ENCODE measurements around the gene E2F2. TPM values are rescaled to one million over a fixed set of nuclear protein-coding genes. Genes with fewer than 3 reads are reported as not detected.

The E2F2 gene
- total RNA-seq, 4 donors from 2014 or later = 0.40 TPM; not detected in 3

DNA sequence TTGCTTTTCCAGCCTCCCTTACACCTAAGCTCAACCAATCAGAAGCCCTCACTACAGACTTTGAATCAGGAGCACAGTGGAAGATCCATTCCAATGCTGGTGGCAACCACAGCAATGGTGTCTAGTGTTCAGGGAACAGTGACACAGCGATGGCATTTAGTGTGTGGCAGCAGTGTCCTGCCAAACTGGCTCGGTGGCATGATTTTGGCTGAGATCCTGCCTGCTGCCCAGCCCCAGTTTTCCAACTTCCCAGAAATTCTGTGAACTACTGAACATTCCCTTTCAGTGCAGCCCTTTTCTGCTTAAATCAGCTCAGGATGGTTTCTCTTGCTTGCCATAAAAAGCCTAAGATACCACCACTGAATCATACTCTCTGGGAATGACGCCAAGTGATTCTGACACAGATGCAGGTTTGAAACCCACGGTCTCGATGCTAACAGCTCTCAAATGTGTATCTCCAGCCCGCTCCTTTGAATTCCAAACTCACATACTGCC lies 55.9 kb downstream of the E2F2 start:
- H3K27me3 ChIP-seq = no peaks in the 10 kb centered on the region
- ATAC-seq = peak in 1 of 2 donors; percentile 5
- H3K36me3 ChIP-seq = no peaks in the 10 kb centered on the region
- DNase-seq = no peak
- H3K4me3 ChIP-seq = no peak overlapping the region
- in situ Hi-C loops (cut with MboI; ENCODE audit: low sequenced_read_pairs in 4 of 4) = no loop called here
- intact Hi-C loops (cut with DNase I; ENCODE audit: low total_unique reads) = no loop called here
- H3K27ac ChIP-seq = peak overlapping the region; percentile 71 to 95 (median 90)
- peaks cover 61 to 66% of the 10 kb centered on the region in 2 donors for H3K4me1 ChIP-seq
- TF ChIP-seq, protein P1, sequence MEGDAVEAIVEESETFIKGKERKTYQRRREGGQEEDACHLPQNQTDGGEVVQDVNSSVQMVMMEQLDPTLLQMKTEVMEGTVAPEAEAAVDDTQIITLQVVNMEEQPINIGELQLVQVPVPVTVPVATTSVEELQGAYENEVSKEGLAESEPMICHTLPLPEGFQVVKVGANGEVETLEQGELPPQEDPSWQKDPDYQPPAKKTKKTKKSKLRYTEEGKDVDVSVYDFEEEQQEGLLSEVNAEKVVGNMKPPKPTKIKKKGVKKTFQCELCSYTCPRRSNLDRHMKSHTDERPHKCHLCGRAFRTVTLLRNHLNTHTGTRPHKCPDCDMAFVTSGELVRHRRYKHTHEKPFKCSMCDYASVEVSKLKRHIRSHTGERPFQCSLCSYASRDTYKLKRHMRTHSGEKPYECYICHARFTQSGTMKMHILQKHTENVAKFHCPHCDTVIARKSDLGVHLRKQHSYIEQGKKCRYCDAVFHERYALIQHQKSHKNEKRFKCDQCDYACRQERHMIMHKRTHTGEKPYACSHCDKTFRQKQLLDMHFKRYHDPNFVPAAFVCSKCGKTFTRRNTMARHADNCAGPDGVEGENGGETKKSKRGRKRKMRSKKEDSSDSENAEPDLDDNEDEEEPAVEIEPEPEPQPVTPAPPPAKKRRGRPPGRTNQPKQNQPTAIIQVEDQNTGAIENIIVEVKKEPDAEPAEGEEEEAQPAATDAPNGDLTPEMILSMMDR (IDR thresholded peaks at IDR 0.05 in 4 of 5, conservative IDR thresholded peaks at IDR 0.05 in 1 of 5) = no peak
- no peak for TF ChIP-seq POLR2A (IDR thresholded peaks at IDR 0.05)
- H3K9me3 ChIP-seq = no peaks in the 10 kb centered on the region

DNA sequence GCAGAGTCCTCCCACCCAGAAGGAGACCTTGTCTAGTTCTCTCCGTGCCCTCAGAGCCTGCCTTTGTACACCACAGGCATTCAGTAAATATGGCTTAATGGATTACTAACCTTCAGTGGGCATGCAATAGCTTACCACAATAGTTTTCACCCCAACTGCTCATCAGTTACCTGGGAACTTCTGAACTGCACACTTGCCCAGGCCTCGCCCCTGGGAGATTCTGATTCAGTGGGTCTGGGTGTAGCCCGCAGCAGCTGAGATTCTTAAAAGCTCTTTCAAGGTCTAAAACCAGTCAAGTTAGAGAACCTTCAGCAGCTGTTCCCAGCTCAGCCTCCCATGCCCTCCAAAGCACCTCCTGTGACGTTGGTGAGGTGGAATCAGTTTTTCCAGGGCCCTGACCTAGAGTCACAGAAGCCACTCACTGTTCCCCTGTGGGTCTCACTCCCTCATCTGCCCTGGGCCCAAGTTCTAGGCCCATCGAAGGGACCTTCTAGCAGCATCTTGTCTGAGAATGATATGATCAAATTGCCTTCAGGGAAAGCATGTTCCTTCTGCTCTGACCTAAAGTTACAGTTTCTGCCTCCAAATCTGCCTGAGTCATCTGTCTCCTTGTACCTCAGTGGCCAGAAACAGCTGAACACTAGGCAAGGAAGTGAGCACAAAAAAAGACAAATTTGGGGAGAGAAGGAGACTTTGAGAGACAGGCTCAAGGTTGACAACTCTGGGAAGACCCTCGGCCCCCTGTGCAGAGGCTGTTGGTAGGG lies 57.8 kb downstream of the E2F2 start:
- H3K9me3 ChIP-seq = no peaks in the 10 kb centered on the region
- H3K4me1 ChIP-seq = peaks cover 55 to 63% of the 10 kb centered on the region in 2 donors
- no peak overlapping the region for H3K4me3 ChIP-seq
- in situ Hi-C loops (cut with MboI; ENCODE audit: low sequenced_read_pairs in 4 of 4) = no loop called here
- no peaks in the 10 kb centered on the region for H3K36me3 ChIP-seq
- H3K27me3 ChIP-seq = no peaks in the 10 kb centered on the region
- no peak for DNase-seq
- ATAC-seq = no peak
- H3K27ac ChIP-seq = peak overlapping the region; percentile 45 to 95 (median 66)
- intact Hi-C loops (cut with DNase I; ENCODE audit: low total_unique reads) = no loop called here
- TF ChIP-seq, protein P1 (IDR thresholded peaks at IDR 0.05 in 4 of 5, conservative IDR thresholded peaks at IDR 0.05 in 1 of 5) = no peak
- TF ChIP-seq POLR2A (IDR thresholded peaks at IDR 0.05) = no peak

DNA sequence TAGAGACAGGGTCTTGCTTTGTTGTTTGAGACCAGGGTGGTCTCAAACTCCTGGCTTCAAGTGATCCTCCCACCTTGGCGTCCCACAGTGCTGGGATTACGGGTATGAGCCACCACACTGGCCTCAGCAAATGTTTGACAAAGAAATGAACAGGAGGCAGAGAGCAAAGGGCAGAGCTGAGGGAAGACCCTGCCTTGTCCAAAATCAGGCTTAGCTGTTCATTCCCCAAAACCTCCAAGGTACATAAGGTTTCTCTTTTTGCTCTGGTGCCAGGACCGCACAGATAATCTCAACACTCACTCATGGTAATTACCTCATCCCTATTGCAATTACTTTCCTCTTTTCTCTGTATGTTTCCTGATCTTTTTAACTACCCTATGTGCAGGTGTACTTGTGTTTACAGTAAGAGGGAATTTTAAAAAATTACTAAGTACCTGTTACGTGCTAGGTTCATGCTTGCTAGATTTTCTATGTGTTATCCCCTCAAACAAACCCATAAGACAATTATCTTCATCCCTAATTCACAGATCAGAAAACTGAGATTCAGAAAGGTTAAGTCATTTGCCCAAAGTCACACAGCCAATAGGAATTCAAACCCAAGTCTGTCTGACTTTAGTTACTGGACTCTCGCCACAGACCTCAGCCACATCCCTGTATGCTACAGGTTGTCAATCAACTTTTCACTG lies 58.5 kb downstream of the E2F2 start:
- ATAC-seq = no peak
- intact Hi-C loops (cut with DNase I; ENCODE audit: low total_unique reads) (no loop called here), in situ Hi-C loops (cut with MboI; ENCODE audit: low sequenced_read_pairs in 4 of 4) (no loop called here)
- H3K27me3 ChIP-seq = no peaks in the 10 kb centered on the region
- no peaks in the 10 kb centered on the region for H3K9me3 ChIP-seq
- H3K4me1 ChIP-seq = peaks cover 51 to 58% of the 10 kb centered on the region in 2 donors
- H3K36me3 ChIP-seq = no peaks in the 10 kb centered on the region
- no peak overlapping the region for H3K4me3 ChIP-seq
- peak overlapping the region; percentile 45 to 95 (median 66) for H3K27ac ChIP-seq
- DNase-seq = no peak
- TF ChIP-seq, protein P1 (IDR thresholded peaks at IDR 0.05 in 4 of 5, conservative IDR thresholded peaks at IDR 0.05 in 1 of 5) = no peak
- TF ChIP-seq POLR2A (IDR thresholded peaks at IDR 0.05) = no peak

DNA sequence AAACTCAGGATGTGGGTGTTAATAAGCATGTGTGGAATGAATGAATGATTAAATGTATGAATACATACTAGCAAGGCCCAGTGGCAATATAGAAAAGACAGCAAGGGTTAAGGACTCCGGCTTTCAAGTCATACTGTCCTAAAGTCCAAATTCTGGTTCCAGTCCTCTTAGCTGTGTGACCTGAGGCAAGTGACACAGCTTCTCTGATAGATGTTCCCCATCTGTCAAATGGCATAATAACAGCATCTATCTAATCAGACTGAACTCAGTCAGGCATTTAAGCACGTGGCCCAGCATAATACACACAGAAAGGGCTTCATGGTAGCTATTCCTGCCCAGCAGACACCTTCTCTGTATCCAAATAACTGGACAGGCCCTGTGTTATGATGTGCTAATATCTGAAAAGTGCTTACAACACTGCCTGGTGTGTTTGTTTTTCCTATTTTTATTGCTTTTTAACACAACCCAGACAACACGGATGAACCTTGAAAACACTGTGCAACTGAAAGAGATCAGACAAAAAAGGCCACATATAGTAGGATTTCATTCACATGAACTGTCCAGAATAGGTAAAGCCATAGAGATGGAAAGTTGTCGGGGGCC lies 59.5 kb downstream of the E2F2 start:
- ATAC-seq (no peak), DNase-seq (no peak)
- H3K4me3 ChIP-seq = no peak overlapping the region
- peak overlapping the region; percentile 36 to 55 (median 50) for H3K27ac ChIP-seq
- no peaks in the 10 kb centered on the region for H3K36me3 ChIP-seq
- H3K4me1 ChIP-seq = peaks cover 49 to 58% of the 10 kb centered on the region in 2 donors
- no peaks in the 10 kb centered on the region for H3K9me3 ChIP-seq
- in situ Hi-C loops (cut with MboI; ENCODE audit: low sequenced_read_pairs in 4 of 4) = no loop called here
- intact Hi-C loops (cut with DNase I; ENCODE audit: low total_unique reads) = no loop called here
- no peaks in the 10 kb centered on the region for H3K27me3 ChIP-seq
- no peak for TF ChIP-seq POLR2A (IDR thresholded peaks at IDR 0.05)

Data from gastrocnemius medialis (tissue), 4 donors.